Keratinocyte (primary cell): ENCODE data around the gene MORF4L1. TPM values are rescaled to one million over a fixed set of nuclear protein-coding genes. Genes with fewer than 3 reads are reported as not detected.

ENCODE experiments used
- DNase-seq: peaks from one replicate; pipeline ENCODE4 v3.0.0-alpha.2; 2011; ENCODE audit warnings: low read depth, missing footprints, low spot score
- FAIRE-seq: peaks from 2 replicates; lab custom pipeline; 2011; peaks lifted over from hg19 to GRCh38; lab: Jason Lieb, UNC
- H2AFZ ChIP-seq: 2 replicates; pipeline ENCODE4 v1.6.0; 2012; ENCODE audit warnings: low read length, control low read depth, inconsistent platforms; ENCODE audit not compliant: control insufficient read depth
- H3K27ac ChIP-seq: 2 replicates; pipeline ENCODE4 v1.5.1; 2011; ENCODE audit warnings: low read length; ENCODE audit not compliant: control insufficient read depth, insufficient read depth
- H3K27me3 ChIP-seq: 3 replicates; pipeline ENCODE4 v1.6.0; 2011; ENCODE audit warnings: low read length; ENCODE audit not compliant: control insufficient read depth, insufficient read depth; ENCODE audit errors: extremely low read depth
- H3K36me3 ChIP-seq, 2 experiments: 2 replicates in 1 of 2; 3 replicates in 1 of 2; pipeline ENCODE4 v1.5.1; 2011; ENCODE audit warnings: low read length in 2 of 2, mild to moderate bottlenecking in 1 of 2; ENCODE audit not compliant: control insufficient read depth in 2 of 2, insufficient read depth in 2 of 2; ENCODE audit errors: extremely low read depth in 1 of 2
- H3K4me1 ChIP-seq: 3 replicates; pipeline ENCODE4 v1.5.1; 2011; ENCODE audit warnings: low read length; ENCODE audit not compliant: control insufficient read depth, insufficient read depth; ENCODE audit errors: extremely low read depth
- H3K4me2 ChIP-seq: 3 replicates; pipeline ENCODE4 v1.6.0; 2011; ENCODE audit warnings: low read depth, low read length; ENCODE audit not compliant: control insufficient read depth, insufficient read depth; ENCODE audit errors: extremely low read depth
- H3K4me3 ChIP-seq, 3 experiments: fragments of 200-600 bp in 1 of 3; sonication (generic) in 1 of 3; 2 replicates in 2 of 3; 3 replicates in 1 of 3; pipeline ENCODE4 v1.5.1; 2011 to 2016; ENCODE audit warnings: low read length in 3 of 3, mild to moderate bottlenecking in 3 of 3, control low read depth in 2 of 3, inconsistent platforms in 1 of 3, low read depth in 1 of 3, mixed read lengths in 1 of 3, mixed run types in 1 of 3, moderate library complexity in 1 of 3; ENCODE audit not compliant: control insufficient read depth in 2 of 3, insufficient read depth in 2 of 3; ENCODE audit errors: extremely low read depth in 1 of 3
- H3K79me2 ChIP-seq: 2 replicates; pipeline ENCODE4 v1.6.0; 2012; ENCODE audit warnings: low read length; ENCODE audit not compliant: control insufficient read depth, insufficient read depth
- H3K9ac ChIP-seq: 3 replicates; pipeline ENCODE4 v1.6.0; 2011; ENCODE audit warnings: low read length; ENCODE audit not compliant: control insufficient read depth, insufficient read depth; ENCODE audit errors: extremely low read depth
- H3K9me1 ChIP-seq: 3 replicates; pipeline ENCODE4 v1.6.0; 2011; ENCODE audit warnings: low read length; ENCODE audit not compliant: control insufficient read depth, insufficient read depth; ENCODE audit errors: extremely low read depth
- H3K9me3 ChIP-seq: 2 replicates; pipeline ENCODE4 v1.5.1; 2012; ENCODE audit warnings: low read depth, low read length; ENCODE audit not compliant: control insufficient read depth
- H4K20me1 ChIP-seq: 3 replicates; pipeline ENCODE4 v1.6.0; 2011; ENCODE audit warnings: low read length; ENCODE audit not compliant: control insufficient read depth, insufficient read depth; ENCODE audit errors: extremely low read depth
- CTCF ChIP-seq, 3 experiments: IDR thresholded peaks in 1 of 3; conservative IDR thresholded peaks in 1 of 3; optimal IDR thresholded peaks in 1 of 3; 2 replicates in 2 of 3; 3 replicates in 1 of 3; pipeline versions ENCODE3 to v1.5.1; 2011; ENCODE audit warnings: low read length in 3 of 3, mild to moderate bottlenecking in 3 of 3, moderate library complexity in 2 of 3, control low read depth in 1 of 3, inconsistent platforms in 1 of 3; ENCODE audit not compliant: insufficient read depth in 2 of 3; ENCODE audit errors: extremely low read depth in 1 of 3
- EZH2 ChIP-seq: IDR thresholded peaks from one replicate; pipeline ENCODE4 v1.6.1; 2012; ENCODE audit warnings: inconsistent platforms, mild to moderate bottlenecking, low read length, moderate library complexity
- dilution Hi-C: fragments of 300-500 bp; cut with MboI; formaldehyde crosslinking; loops from one replicate; pipeline ENCODE4 v1.7.0; 2020; ENCODE audit warnings: low sequenced_read_pairs; ENCODE audit not compliant: extremely low pct_ligation_motif_present
- polyA plus RNA-seq, 5 experiments: library from polyadenylated mRNA; depleted of rRNA in 3 of 5; stranded (reverse) in 3 of 5; stranded (forward) in 1 of 5; unstranded in 1 of 5; fragments of >200 nt; gene quantifications; 1 replicate in 1 of 5; 2 replicates in 3 of 5; 3 replicates in 1 of 5; pipeline versions ENCODE4 v1.2.1 to v1.2.3, GENCODE V29; 2011 to 2012; ENCODE audit warnings: missing spikeins in 2 of 5, low read depth in 1 of 5, low replicate concordance in 1 of 5

The MORF4L1 gene
- polyA plus RNA-seq, 1 donor (not counting 4 experiments of a cell fraction or from before 2014, with no cell fraction given), result 281 TPM

- H3K4me2 ChIP-seq, result no peak overlapping the region
- peaks cover 7 to 17% of the 10 kb centered on the region in 2 experiments for H3K36me3 ChIP-seq
- no peak overlapping the region for H3K27ac ChIP-seq
- dilution Hi-C loops, result no loop called here
- H3K4me1 ChIP-seq, result peaks cover 24% of the 10 kb centered on the region
- no peak overlapping the region for H2AFZ ChIP-seq
- peaks cover 3% of the 10 kb centered on the region for H3K9me1 ChIP-seq
- H3K9ac ChIP-seq, result no peak overlapping the region
- H4K20me1 ChIP-seq, result peaks cover 45% of the 10 kb centered on the region
- TF ChIP-seq EZH2, result no peak
- TF ChIP-seq CTCF (optimal IDR thresholded peaks at IDR 0.05 in 1 of 3, IDR thresholded peaks at IDR 0.05 in 1 of 3, conservative IDR thresholded peaks at IDR 0.05 in 1 of 3; ENCODE audit: extremely low read depth in 1 of 3, insufficient read depth in 2 of 3, low read length in 3 of 3), result no peak
- H3K27me3 ChIP-seq, result no peaks in the 10 kb centered on the region
- DNase-seq (no peak), FAIRE-seq (no peak)
- peaks cover 99% of the 10 kb centered on the region for H3K79me2 ChIP-seq
- H3K9me3 ChIP-seq, result no peaks in the 10 kb centered on the region
- no peak overlapping the region for H3K4me3 ChIP-seq
These were observed 9.0 kb downstream of the MORF4L1 start for GRCh38 chr15:78881681-78882080.

GRCh38 chr15:78889000-78889399 is 16.3 kb downstream of the MORF4L1 start:
- peaks cover 65% of the 10 kb centered on the region for H3K79me2 ChIP-seq
- no peaks in the 10 kb centered on the region for H3K27me3 ChIP-seq
- DNase-seq (no peak), FAIRE-seq (no peak)
- no peak overlapping the region for H2AFZ ChIP-seq
- H3K4me1 ChIP-seq, result no peaks in the 10 kb centered on the region
- dilution Hi-C loops, result no loop called here
- no peaks in the 10 kb centered on the region for H3K9me1 ChIP-seq
- no peak overlapping the region for H3K9ac ChIP-seq
- H3K4me3 ChIP-seq, result no peak overlapping the region
- TF ChIP-seq EZH2 (no peak), CTCF (optimal IDR thresholded peaks at IDR 0.05 in 1 of 3, IDR thresholded peaks at IDR 0.05 in 1 of 3, conservative IDR thresholded peaks at IDR 0.05 in 1 of 3; ENCODE audit: extremely low read depth in 1 of 3, insufficient read depth in 2 of 3, low read length in 3 of 3) (no peak)
- no peak overlapping the region for H3K4me2 ChIP-seq
- peaks cover 19 to 34% of the 10 kb centered on the region in 2 experiments for H3K36me3 ChIP-seq
- peaks cover 11% of the 10 kb centered on the region for H4K20me1 ChIP-seq
- no peak overlapping the region for H3K27ac ChIP-seq
- H3K9me3 ChIP-seq, result no peaks in the 10 kb centered on the region
